Gastroesophageal sphincter (tissue), 3 donors: ENCODE results near the gene UNC93B1.
A peak's percentile ranks its signal among the peaks of the same experiment; 100 is the strongest.

Experiments
- POLR2A ChIP-seq, 2 donors: fragments of 450-650 bp; IDR thresholded peaks; one replicate each; pipeline ENCODE4 v1.6.1; 2017; ENCODE audit warnings: antibody characterized with exemption in 2 of 2, mild to moderate bottlenecking in 2 of 2, moderate library complexity in 1 of 2
- POLR2AphosphoS5 ChIP-seq: sonication (generic); formaldehyde crosslinking; IDR thresholded peaks from one replicate; pipeline ENCODE4 v1.6.1; 2017; ENCODE audit warnings: antibody characterized with exemption
- TF ChIP-seq, protein P1 (sequence below), 4 experiments: fragments of 200-600 bp in 2 of 4; fragments of 450-650 bp in 2 of 4; sonication (generic) in 1 of 4; IDR thresholded peaks; one replicate each; pipeline ENCODE4 v1.5.1; 2017 to 2019; ENCODE audit warnings: antibody characterized with exemption in 4 of 4, mild to moderate bottlenecking in 2 of 4, moderate library complexity in 2 of 4

GRCh38 chr11:68038718-68039525 is 35.0 kb upstream of the UNC93B1 start, which contains the start of gene TCIRG1:
- TF ChIP-seq POLR2AphosphoS5: peak; percentile 85
- TF ChIP-seq, protein P1, sequence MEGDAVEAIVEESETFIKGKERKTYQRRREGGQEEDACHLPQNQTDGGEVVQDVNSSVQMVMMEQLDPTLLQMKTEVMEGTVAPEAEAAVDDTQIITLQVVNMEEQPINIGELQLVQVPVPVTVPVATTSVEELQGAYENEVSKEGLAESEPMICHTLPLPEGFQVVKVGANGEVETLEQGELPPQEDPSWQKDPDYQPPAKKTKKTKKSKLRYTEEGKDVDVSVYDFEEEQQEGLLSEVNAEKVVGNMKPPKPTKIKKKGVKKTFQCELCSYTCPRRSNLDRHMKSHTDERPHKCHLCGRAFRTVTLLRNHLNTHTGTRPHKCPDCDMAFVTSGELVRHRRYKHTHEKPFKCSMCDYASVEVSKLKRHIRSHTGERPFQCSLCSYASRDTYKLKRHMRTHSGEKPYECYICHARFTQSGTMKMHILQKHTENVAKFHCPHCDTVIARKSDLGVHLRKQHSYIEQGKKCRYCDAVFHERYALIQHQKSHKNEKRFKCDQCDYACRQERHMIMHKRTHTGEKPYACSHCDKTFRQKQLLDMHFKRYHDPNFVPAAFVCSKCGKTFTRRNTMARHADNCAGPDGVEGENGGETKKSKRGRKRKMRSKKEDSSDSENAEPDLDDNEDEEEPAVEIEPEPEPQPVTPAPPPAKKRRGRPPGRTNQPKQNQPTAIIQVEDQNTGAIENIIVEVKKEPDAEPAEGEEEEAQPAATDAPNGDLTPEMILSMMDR (IDR thresholded peaks at IDR 0.05): peak in 2 of 4 experiments; percentile 41 to 56
- peak; percentile 92 to 96 for TF ChIP-seq POLR2A (IDR thresholded peaks at IDR 0.05)
